IMR-90 (cell line): ENCODE measurements around the gene OTUD5. TPM values are rescaled to one million over a fixed set of nuclear protein-coding genes. Genes with fewer than 3 reads are reported as not detected.

ENCODE experiments used
- ATAC-seq: fragments of 200-7000 bp; cut with Tn5 transposase; 2 replicates; pipeline ENCODE4 v1.9.1; 2020; ENCODE audit warnings: low read depth, mild to moderate bottlenecking, moderate library complexity
- BruUV-seq: library from RNA; stranded (reverse); fragments of 400-500 nt; replicated peaks from 2 replicates; lab custom pipeline; 2021; lab: Mats Ljungman, UMichigan
- CTCF ChIA-PET: fragments of 300-600 bp; formaldehyde crosslinking; extraction: SDS; loops from one replicate; lab custom pipeline; 2021; ENCODE audit warnings: antibody characterized with exemption; lab: Yijun Ruan, JAX
- POLR2A ChIA-PET: fragments of 300-600 bp; sonication (Branson Sonifier 250); formaldehyde crosslinking; loops from one replicate; lab custom pipeline; 2022; ENCODE audit warnings: antibody characterized with exemption; ENCODE audit not compliant: unreplicated experiment; lab: Charles Lee
- DNase-seq: peaks from one replicate; pipeline ENCODE4 v3.0.0; 2013
- H2AFZ ChIP-seq: replicated peaks from 2 replicates; pipeline ENCODE3; 2013; ENCODE audit warnings: low read length, mild to moderate bottlenecking; ENCODE audit not compliant: poor library complexity
- H2AK5ac ChIP-seq: 2 replicates; pipeline ENCODE4 v1.6.1; 2013; ENCODE audit warnings: low read depth, low read length, inconsistent platforms
- H2AK9ac ChIP-seq: replicated peaks from 2 replicates; pipeline ENCODE3; 2013; ENCODE audit warnings: mild to moderate bottlenecking, low read depth, low read length, moderate library complexity; ENCODE audit not compliant: poor library complexity
- H2BK120ac ChIP-seq: 2 replicates; pipeline ENCODE4 v1.6.1; 2013; ENCODE audit warnings: low read depth, low read length, inconsistent platforms
- H2BK15ac ChIP-seq: 3 replicates; pipeline ENCODE4 v1.6.1; 2013; ENCODE audit warnings: low read depth, low read length, inconsistent platforms
- H2BK20ac ChIP-seq: 2 replicates; pipeline ENCODE4 v1.6.1; 2013; ENCODE audit warnings: low read depth, mild to moderate bottlenecking, inconsistent platforms, low read length, moderate library complexity
- H2BK5ac ChIP-seq: 2 replicates; pipeline ENCODE4 v1.6.1; 2013; ENCODE audit warnings: mild to moderate bottlenecking, low read depth, low read length, inconsistent platforms; ENCODE audit not compliant: poor library complexity, severe bottlenecking
- H3K14ac ChIP-seq: replicated peaks from 2 replicates; pipeline ENCODE4 v1.6.1; 2013; ENCODE audit warnings: low read depth, low read length, inconsistent platforms
- H3K18ac ChIP-seq: 2 replicates; pipeline ENCODE4 v1.6.1; 2013; ENCODE audit warnings: low read depth, low read length, control low read depth
- H3K23ac ChIP-seq: 2 replicates; pipeline ENCODE4 v1.6.1; 2013; ENCODE audit warnings: low read depth, low read length, inconsistent platforms
- H3K27ac ChIP-seq: 2 replicates; pipeline ENCODE4 v1.5.1; 2013; ENCODE audit warnings: mild to moderate bottlenecking, control low read depth, low read length; ENCODE audit not compliant: insufficient read depth
- H3K27me3 ChIP-seq: 2 replicates; pipeline ENCODE4 v1.6.1; 2013; ENCODE audit warnings: low read length; ENCODE audit not compliant: control insufficient read depth, insufficient read depth
- H3K36me3 ChIP-seq: 2 replicates; pipeline ENCODE4 v1.6.1; 2013; ENCODE audit warnings: low read length, mixed read lengths; ENCODE audit not compliant: control insufficient read depth, insufficient read depth
- H3K4ac ChIP-seq: 2 replicates; pipeline ENCODE4 v1.6.1; 2013; ENCODE audit warnings: low read depth, low read length, inconsistent platforms
- H3K4me1 ChIP-seq: 2 replicates; pipeline ENCODE4 v1.6.1; 2013; ENCODE audit warnings: low read length, mixed read lengths; ENCODE audit not compliant: control insufficient read depth, insufficient read depth
- H3K4me2 ChIP-seq: 2 replicates; pipeline ENCODE4 v1.6.1; 2013; ENCODE audit warnings: low read depth, mild to moderate bottlenecking, control low read depth, low read length, moderate library complexity
- H3K4me3 ChIP-seq: 2 replicates; pipeline ENCODE4 v1.5.1; 2013; ENCODE audit warnings: low read depth, mild to moderate bottlenecking, control low read depth, low read length, moderate library complexity; ENCODE audit not compliant: insufficient read depth
- H3K56ac ChIP-seq: 2 replicates; pipeline ENCODE4 v1.6.1; 2013; ENCODE audit warnings: low read length, inconsistent platforms; ENCODE audit not compliant: insufficient read depth; ENCODE audit errors: extremely low read depth
- H3K79me1 ChIP-seq, 2 experiments: 2 replicates each; pipeline ENCODE4 v1.6.1; 2013; ENCODE audit warnings: low read length in 2 of 2, inconsistent platforms in 1 of 2, low read depth in 1 of 2
- H3K9ac ChIP-seq: 2 replicates; pipeline ENCODE4 v1.6.1; 2013; ENCODE audit warnings: low read depth, low read length, control low read depth
- H3K9me1 ChIP-seq: 2 replicates; pipeline ENCODE4 v1.6.1; 2013; ENCODE audit warnings: low read length, inconsistent platforms; ENCODE audit not compliant: insufficient read depth
- H3K9me3 ChIP-seq: 2 replicates; pipeline ENCODE4 v1.6.1; 2013; ENCODE audit warnings: low read length; ENCODE audit not compliant: control insufficient read depth, insufficient read depth
- H4K20me1 ChIP-seq: 2 replicates; pipeline ENCODE4 v1.6.1; 2013; ENCODE audit warnings: low read length, inconsistent platforms; ENCODE audit not compliant: insufficient read depth
- H4K5ac ChIP-seq: 2 replicates; pipeline ENCODE4 v1.6.1; 2013; ENCODE audit warnings: mild to moderate bottlenecking, low read depth, low read length, control low read depth
- H4K8ac ChIP-seq, 2 experiments: 2 replicates each; pipeline ENCODE4 v1.6.1; 2013; ENCODE audit warnings: low read depth in 2 of 2, low read length in 2 of 2, control low read depth in 1 of 2, inconsistent platforms in 1 of 2
- H4K91ac ChIP-seq: 2 replicates; pipeline ENCODE4 v1.6.1; 2013; ENCODE audit warnings: low read depth, low read length, inconsistent platforms; ENCODE audit not compliant: insufficient read depth
- CEBPB ChIP-seq: IDR thresholded peaks from 2 replicates; pipeline ENCODE4 v1.6.1; 2012; ENCODE audit warnings: low read depth, low read length, improper control_type of control experiment
- FOS ChIP-seq: fragments of 150-350 bp; IDR thresholded peaks from 2 replicates; pipeline ENCODE4 v1.6.1; 2016; ENCODE audit warnings: low read depth, low read length
- MAFK ChIP-seq: IDR thresholded peaks from 2 replicates; pipeline ENCODE4 v1.6.1; 2012; ENCODE audit warnings: low read depth, low read length, improper control_type of control experiment
- MXI1 ChIP-seq: IDR thresholded peaks from 2 replicates; pipeline ENCODE4 v1.6.1; 2012; ENCODE audit warnings: low read depth, mild to moderate bottlenecking, low read length, moderate library complexity, borderline replicate concordance
- NFE2L2 ChIP-seq: fragments of 150-350 bp; IDR thresholded peaks from 2 replicates; pipeline ENCODE4 v1.6.1; 2016; ENCODE audit warnings: low read depth, mild to moderate bottlenecking, low read length
- WGBS, 2 experiments: methylation state at CpG; one replicate each; pipeline versions ENCODE4 v1.1.5 to v1.1.7; 2013; ENCODE audit warnings: missing lambda C conversion rate in 2 of 2; ENCODE audit not compliant: insufficient read length in 1 of 2; ENCODE audit errors: extremely low coverage in 2 of 2; 5-methylcytosine and 5-hydroxymethylcytosine counted together
- dilution Hi-C: fragments of 300-500 bp; cut with HindIII; formaldehyde crosslinking; loops from one replicate; pipeline ENCODE4 v1.14.3; 2018; ENCODE audit warnings: low sequenced_read_pairs; ENCODE audit not compliant: unreplicated experiment
- in situ Hi-C: fragments of 300-500 bp; cut with MboI; formaldehyde crosslinking; loops from 3 replicates; pipeline ENCODE4 v1.14.3; 2019; ENCODE audit warnings: low sequenced_read_pairs, inconsistent platforms, mixed read lengths
- intact Hi-C: fragments of 100-400 bp; cut with micrococcal nuclease; formaldehyde crosslinking; loops from 2 replicates; pipeline ENCODE4 v1.10.0; 2022
- polyA plus RNA-seq, 3 experiments: library from polyadenylated mRNA; depleted of rRNA; stranded (reverse); fragments of >200 nt; gene quantifications; 2 replicates each; pipeline ENCODE4 v1.2.3, GENCODE V29; 2012; ENCODE audit warnings: low replicate concordance in 1 of 3
- total RNA-seq: library from RNA; depleted of rRNA; stranded (reverse); fragments of >200 nt; gene quantifications from 2 replicates; pipeline ENCODE4 v1.2.3, GENCODE V29; 2012

Gene OTUD5
- total and polyA plus RNA-seq, 2 of the 4 experiments (the other 2 are of a cell fraction): 30.6 to 50.4 TPM

- H3K79me1 ChIP-seq: peaks cover 0 to 11% of the 10 kb centered on the region in 2 experiments; a peak in 2 of 4 replicates
- peak; percentile 27 for DNase-seq
- no peaks in the 10 kb centered on the region for H3K36me3 ChIP-seq
- TF ChIP-seq NFE2L2: no peak
- TF ChIP-seq MXI1: no peak
- no peak for TF ChIP-seq MAFK
- no peak for TF ChIP-seq FOS
- no peak for TF ChIP-seq CEBPB
- H3K23ac ChIP-seq: no peak overlapping the region
- H3K4me3 ChIP-seq: no peak overlapping the region
- H3K4ac ChIP-seq: no peak overlapping the region
- no peaks in the 10 kb centered on the region for H3K9me3 ChIP-seq
- H4K91ac ChIP-seq: no peak overlapping the region
- ChIA-PET POLR2A (no interaction called here), CTCF (interaction anchor here (1.5 kb wide), 1 partner anchor 10 kb away, joined by 4 read pairs; the partner anchor contains the start of gene KCND1)
- no peak overlapping the region for H2BK5ac ChIP-seq
- no peak overlapping the region for H3K56ac ChIP-seq
- H3K14ac ChIP-seq: no peak overlapping the region
- H2BK15ac ChIP-seq: no peak overlapping the region
- H3K4me1 ChIP-seq: peaks cover 2% of the 10 kb centered on the region
- H3K27me3 ChIP-seq: no peaks in the 10 kb centered on the region
- H2BK20ac ChIP-seq: no peak overlapping the region
- H2AK9ac ChIP-seq: peak overlapping the region; percentile 26
- WGBS, 2 experiments: 30% methylated on average over 2 of the region's 5 CpGs; no CpG with 5 or more reads in 1 of the 2 experiments
- H4K5ac ChIP-seq: peak overlapping the region; percentile 32; the same call in 1 of the 2 replicates
- H4K20me1 ChIP-seq: peaks cover 3% of the 10 kb centered on the region; the same call in 1 of the 2 replicates
- dilution Hi-C loops (no loop called here), intact Hi-C loops (no loop called here), in situ Hi-C loops (loop anchor here (25.0 kb wide), 1 partner anchor 101 kb away; the partner anchor contains the start of genes CCDC120 and PRAF2)
- no TSS peak for BruUV-seq
- no peak for ATAC-seq
- peak overlapping the region; percentile 5 for H2AFZ ChIP-seq
- H2AK5ac ChIP-seq: no peak overlapping the region
- H3K27ac ChIP-seq: no peak overlapping the region; the same call in 1 of the 2 replicates
- H3K4me2 ChIP-seq: no peak overlapping the region; the same call in 1 of the 2 replicates
- no peaks in the 10 kb centered on the region; the same call in 1 of the 2 replicates for H3K9me1 ChIP-seq
- no peak overlapping the region for H2BK120ac ChIP-seq
- H4K8ac ChIP-seq: peak overlapping the region in 1 of 2 experiments; percentile 7; a peak in 1 of 4 replicates
- no peak overlapping the region for H3K9ac ChIP-seq
- no peak overlapping the region for H3K18ac ChIP-seq
These were observed 4.2 kb upstream of the OTUD5 start for GRCh38 chrX:48961585-48962091.
